Astrocyte of the cerebellum (primary cell): ENCODE data around the gene DDX39A.
"Not testable (repeated sequence)": the region's sequence is repeated elsewhere in the genome, so short reads cannot be mapped to it uniquely, and the experiment has no call there.

Experiments used
- DNase-seq: peaks from one replicate; pipeline ENCODE4 v3.0.0-alpha.2; 2011; ENCODE audit warnings: low read depth
- H3K4me3 ChIP-seq: 2 replicates; pipeline ENCODE4 v1.5.1; 2011; ENCODE audit warnings: mild to moderate bottlenecking, low read depth, low read length, moderate library complexity
- CTCF ChIP-seq: IDR thresholded peaks from 2 replicates; pipeline ENCODE4 v1.5.1; 2012; ENCODE audit warnings: low read length, low read depth, moderate library complexity, mild to moderate bottlenecking; ENCODE audit errors: missing control alignments
- in situ Hi-C: cut with HindIII; loops from 2 replicates; pipeline ENCODE4 v1.10.0; 2017; ENCODE audit warnings: low sequenced_read_pairs

Gene DDX39A

GRCh38 chr19:14419106-14419813 lies at the start of gene DDX39A:
TSS of gene DDX39A (minus strand) at chr19:14419341. CDS start at chr19:14413220, 6,121 bp downstream.
- H3K4me3 ChIP-seq: peak within 1 kb of the TSS; percentile 66
- peak; percentile 99 for DNase-seq
- TF ChIP-seq CTCF: no peak
- in situ Hi-C loops: loop anchor here (25.0 kb wide), 1 partner anchor 93 kb away; the partner anchor contains the start of gene DNAJB1

- in situ Hi-C loops: no loop called here
These were observed 48.7 kb upstream of the DDX39A start for GRCh38 chr19:14467816-14468215.

GRCh38 chr19:14467391-14467790 lies 48.2 kb upstream of the DDX39A start:
- no peak for DNase-seq
- no peak for TF ChIP-seq CTCF
- in situ Hi-C loops: no loop called here
- no peak overlapping the region for H3K4me3 ChIP-seq

More at GRCh38 chr19:14467816-14468215, 48.7 kb upstream of the DDX39A start:
- no peak overlapping the region for H3K4me3 ChIP-seq
- DNase-seq: no peak
- TF ChIP-seq CTCF: no peak

- in situ Hi-C loops: no loop called here
These were observed 44.6 kb upstream of the DDX39A start for GRCh38 chr19:14463747-14464146.

GRCh38 chr19:14462401-14462800 lies 43.3 kb upstream of the DDX39A start:
- in situ Hi-C loops, DNase-seq, H3K4me3 ChIP-seq: not testable (repeated sequence)

More at GRCh38 chr19:14463747-14464146, 44.6 kb upstream of the DDX39A start:
- no peak overlapping the region for H3K4me3 ChIP-seq
- DNase-seq: no peak
- no peak for TF ChIP-seq CTCF

- no peak for TF ChIP-seq CTCF
- in situ Hi-C loops: no loop called here
- no peak for DNase-seq
- no peak overlapping the region for H3K4me3 ChIP-seq
These were observed 41.8 kb upstream of the DDX39A start for GRCh38 chr19:14460935-14461334.

GRCh38 chr19:14459703-14460102 lies 40.6 kb upstream of the DDX39A start:
- in situ Hi-C loops: no loop called here
- no peak for TF ChIP-seq CTCF
- DNase-seq: no peak
- H3K4me3 ChIP-seq: no peak overlapping the region

GRCh38 chr19:14452303-14452702 lies 33.2 kb upstream of the DDX39A start:
- DNase-seq, in situ Hi-C loops, H3K4me3 ChIP-seq: not testable (repeated sequence)
